Germinal center (tissue), 1 donor: ENCODE data around the gene PTAFR.
"Not testable (repeated sequence)": the region's sequence is repeated elsewhere in the genome, so short reads cannot be mapped to it uniquely, and the experiment has no call there.

Experiments
- DNase-seq: peaks from one replicate; pipeline ENCODE4 v3.0.0; 2012; ENCODE audit warnings: mixed read lengths, low spot score

Gene PTAFR

DNA sequence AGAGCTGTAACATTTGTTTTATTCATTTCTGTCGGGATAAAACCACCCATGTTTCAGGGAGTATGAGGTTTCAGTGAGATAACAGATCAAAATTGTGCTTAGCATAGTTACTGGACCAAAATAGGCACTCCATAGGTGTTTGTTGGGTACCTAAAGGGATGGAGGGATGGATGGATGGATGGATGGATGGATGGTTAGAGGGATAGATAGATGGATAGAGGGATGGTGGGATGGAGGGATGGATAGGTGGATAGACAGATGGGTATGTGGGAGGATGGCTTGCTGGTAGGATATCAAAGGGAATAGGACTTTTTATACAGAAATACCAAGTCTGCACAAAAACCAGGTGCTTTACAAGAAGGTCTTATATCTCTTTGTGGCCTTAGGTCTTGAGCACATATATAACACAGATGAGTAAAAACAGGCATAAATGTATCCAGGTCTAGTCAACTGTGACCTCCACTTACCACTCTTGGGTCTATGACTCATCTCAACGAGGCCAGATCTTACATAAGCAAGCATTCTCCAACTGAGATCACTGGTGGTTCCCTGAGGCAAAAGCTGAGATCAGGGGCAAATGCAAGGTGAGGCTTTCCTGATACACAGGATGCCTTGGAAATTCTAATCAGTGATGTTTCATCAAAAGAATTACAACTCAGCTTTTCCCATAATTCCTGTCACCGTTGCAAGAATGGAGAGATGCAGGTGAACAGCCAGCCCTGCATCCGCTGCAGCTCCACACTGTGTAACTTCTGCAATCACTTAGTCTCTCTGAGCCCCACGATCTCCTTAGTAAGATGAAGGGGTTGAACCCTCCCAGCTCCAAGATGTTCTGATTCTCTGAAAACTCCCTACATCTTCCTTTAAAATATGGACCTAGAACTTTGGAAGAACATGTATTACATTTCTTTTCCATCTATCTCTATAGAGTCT is 32.0 kb downstream of the PTAFR start:
- DNase-seq = peak; percentile 45

- DNase-seq = no peak
Measured at GRCh38 chr1:28143496-28144202, 32.8 kb downstream of the PTAFR start.

DNA sequence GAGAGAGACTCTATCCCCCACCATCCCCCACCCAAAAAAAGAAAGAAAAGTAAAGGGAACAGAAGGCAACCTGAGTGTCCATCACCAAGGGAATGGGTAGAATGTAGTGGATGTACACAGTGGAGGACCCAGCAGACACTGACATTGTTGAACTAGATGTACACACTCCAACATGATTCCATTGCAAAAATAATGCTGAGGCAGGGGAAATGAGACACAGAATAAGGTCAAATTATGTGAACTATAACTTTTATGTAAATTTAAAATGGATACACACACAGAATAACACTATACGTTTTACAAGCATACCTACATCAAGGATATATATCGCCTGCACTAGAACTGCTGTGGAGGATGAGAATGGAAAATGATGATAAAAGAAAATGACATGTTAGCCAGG is 34.8 kb downstream of the PTAFR start:
- DNase-seq = no peak

DNA sequence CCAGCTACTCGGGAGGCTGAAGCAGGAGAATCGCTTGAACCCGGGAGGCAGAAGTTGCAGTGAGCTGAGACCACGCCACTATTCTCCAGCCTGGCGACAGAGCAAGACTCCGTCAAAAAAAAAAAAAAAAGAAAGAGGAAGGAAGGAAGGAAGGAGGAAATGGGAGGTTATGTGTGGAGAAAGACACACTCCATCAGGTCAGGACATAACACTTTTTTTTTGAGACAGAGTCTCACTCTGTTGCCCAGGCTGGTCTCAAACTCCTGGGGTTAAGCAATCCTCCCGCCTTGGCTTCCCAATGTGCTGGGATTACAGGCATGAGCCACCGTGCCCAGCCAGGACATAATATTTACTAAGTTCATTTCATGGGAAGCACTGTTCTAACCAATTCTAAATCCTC is 36.6 kb downstream of the PTAFR start:
- DNase-seq = not testable (repeated sequence)

DNA sequence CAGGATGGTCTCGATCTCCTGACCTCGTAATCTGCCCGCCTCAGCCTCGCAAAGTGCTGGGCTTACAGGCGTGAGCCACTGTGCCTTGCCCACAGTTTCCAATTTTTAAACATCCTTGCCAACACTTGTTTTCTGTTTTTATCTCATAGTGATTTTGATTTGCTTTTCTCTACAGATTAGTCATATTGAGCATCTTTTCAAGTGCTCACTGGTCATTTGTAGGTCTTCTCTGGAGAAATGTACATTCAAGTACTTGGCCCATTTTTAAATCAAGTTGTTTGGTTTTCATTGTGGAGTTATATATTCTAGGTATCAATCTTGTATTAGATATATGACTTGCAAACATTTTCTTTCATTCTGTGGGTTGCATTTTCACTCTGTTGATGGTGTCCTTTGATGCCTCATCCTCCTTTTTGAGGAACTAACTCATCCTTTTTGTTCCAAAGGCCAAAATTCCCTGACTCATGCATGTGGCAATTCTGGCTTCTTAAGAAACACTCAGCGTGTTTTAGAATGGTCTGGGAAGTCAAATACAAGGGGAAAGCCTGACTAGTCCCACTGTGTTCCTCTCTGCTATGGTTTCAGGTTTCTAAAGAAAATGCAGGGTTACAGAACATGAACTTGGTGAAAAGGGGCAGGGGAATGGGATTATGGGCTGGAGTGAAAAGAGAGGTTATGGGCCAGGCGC is 37.3 kb downstream of the PTAFR start:
- no peak for DNase-seq

DNA sequence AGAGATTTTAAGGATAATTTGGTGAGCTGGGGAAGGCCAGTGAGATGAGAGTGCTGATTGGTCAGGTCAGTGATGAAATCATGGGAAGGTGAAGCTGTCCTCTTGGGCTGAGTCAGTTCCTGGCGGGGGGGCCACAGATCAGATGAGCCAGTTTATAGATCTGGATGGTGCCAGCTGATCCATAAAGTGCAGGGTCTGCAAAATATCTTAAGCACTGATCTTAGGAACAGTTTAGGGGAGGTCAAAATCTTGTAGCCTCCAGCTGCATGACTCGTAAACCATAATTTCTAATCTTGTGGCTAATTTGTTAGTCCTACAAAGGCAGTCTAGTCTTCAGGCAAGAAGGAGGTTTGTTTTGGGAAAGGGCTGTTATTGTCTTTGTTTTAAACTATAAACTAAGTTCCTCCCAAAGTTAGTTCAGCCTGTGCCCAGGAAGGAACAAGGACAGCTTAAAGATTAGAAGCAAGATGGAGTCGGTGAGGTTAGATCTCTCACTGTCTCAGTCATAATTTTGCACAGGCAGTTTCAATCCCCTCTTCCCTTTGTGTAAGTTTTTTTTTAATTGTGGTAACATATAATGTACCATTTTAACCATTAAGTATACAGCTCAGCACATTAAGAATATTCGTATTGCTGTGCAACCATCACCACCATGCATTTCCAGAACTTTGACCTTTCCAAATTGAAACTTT is 39.4 kb downstream of the PTAFR start:
- DNase-seq = no peak

DNA sequence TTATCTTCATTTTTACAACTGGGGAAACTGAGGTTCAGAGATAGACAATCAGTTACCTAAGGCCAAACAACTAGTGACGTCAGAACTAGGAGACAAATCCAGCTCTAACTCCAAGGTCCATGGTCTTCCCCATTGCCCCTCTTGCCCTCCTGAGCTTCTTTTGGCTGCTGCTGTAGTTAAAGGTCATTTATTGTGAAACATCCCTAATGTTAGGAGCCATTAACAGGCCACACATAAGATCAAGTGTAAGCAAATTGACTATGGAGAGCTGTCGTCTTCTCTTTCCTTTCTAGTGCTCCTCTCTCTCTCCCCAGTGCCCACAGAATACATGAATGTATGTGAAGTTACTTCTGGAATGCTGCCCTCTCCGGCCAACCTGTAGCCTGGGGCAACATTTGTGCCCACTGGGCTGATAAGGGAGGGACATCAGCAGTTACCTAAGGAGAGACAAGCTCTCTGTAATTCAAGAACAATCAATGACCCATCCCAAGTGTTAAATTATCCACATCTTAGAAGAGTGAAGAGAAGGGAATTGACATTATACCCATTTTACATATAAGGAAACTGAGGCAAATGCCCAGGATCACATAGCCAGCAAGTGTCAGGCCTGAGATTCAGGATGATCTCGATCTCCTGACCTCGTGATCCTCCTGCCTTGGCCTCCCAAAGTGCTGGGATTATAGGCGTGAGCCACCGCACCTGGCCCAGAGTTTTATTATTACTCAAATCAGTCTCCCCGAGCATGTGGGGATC is 40.1 kb downstream of the PTAFR start:
- no peak for DNase-seq

- DNase-seq = peak; percentile 54
Measured at GRCh38 chr1:28135371-28136168, 40.9 kb downstream of the PTAFR start.

GRCh38 chr1:28134651-28135207 is 41.8 kb downstream of the PTAFR start:
- no peak for DNase-seq

DNA sequence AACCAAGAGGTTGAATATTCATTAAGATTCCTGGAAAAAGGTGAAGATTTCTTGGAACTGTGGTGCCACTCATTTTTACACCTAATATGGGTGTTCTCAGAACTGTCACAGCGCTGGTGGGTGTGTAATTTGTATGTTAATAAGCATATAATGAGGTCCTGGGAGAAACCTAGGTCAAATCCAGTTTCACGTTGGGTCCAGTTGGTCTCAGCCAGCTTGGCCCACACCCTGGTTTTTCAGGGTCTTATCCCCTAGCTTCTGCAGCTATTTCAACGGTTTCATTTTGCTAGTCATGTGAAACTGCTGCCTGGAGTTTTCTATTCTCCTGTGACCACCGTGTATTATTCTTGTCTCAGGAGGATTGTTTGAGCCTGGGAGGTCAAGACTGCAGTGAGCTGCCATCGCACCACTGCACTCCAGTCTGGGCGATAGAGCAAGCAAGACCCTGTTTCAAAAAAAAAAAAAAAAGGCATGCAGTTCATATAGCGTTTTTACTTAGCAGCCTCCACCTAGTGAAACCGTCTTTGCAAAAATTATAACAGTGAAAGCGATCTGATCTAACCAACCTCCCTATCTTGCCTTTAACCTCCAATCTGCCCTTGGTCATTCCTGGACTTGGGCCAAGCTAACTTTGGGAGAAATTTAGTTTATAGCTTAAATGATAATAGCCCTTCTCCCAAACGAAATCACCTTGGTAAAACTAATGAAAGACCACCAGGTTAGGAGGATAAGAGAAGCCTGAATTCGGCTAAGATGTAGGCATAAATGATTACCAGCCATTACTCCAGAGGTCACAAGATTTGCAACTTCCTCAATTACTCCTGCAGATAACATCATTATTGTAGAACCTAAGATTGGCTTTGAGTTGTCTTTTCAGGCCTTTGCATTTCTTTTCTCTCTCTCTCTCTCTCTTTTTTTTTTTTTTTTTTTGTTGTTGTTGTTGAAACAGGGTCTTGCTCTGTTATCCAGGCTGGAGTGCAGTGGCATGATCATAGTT is 44.0 kb downstream of the PTAFR start:
- DNase-seq = no peak

DNA sequence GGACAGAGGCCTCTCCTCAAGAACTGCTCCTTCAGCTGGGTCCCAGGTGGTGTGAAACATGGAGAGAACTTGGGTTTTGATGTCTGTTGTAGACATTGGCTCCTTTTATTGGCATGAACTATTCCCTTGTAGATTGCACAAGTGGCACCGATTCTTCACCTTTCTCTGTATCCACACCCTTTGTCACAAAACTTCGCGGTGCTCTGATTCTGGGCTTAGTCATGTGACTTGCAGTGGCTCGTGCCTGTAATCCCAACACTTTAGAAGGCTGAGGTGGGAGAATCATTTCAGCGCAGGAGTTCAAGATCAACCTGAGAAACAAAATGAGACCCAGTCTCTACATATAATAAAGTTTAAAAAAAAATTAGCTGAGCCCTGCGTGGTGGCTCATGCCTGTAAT is 45.6 kb downstream of the PTAFR start:
- no peak for DNase-seq

GRCh38 chr1:28129150-28129549 is 47.3 kb downstream of the PTAFR start:
- no peak for DNase-seq

GRCh38 chr1:28127617-28128257 is 48.8 kb downstream of the PTAFR start:
- no peak for DNase-seq

DNA sequence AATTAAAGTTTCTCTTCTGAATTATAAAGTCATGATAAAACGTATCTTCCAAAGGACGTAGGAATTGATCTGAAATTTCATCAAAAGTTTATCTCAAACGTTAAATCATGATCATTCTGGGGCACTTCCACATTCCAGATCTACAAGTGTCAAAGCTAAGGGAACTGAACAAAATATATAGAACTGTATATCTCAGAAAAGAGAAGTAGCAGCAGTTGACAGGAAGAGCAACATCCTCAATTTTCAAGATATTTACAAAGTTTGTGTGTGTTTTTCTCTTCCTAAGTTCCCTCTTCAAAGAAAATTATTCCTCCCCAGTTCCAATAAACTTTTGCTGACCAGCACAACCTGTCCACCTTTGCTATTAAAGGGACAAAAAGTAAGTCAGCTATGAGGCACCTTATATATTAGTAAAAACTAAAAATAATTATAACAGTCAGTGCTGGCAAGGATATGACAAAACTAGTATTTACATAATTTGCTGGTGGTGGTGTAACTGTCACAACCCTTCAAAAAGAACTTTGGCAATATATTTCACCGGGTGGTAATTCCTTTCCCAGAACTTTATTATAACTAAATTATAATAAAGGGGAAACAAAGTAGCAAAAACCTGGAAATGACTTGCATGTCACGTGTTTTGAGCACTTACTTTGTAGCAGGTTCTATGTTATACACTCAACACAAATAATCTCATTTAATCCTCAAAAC is 49.6 kb downstream of the PTAFR start:
- DNase-seq = no peak

- DNase-seq = no peak
Measured at GRCh38 chr1:28126212-28126611, 50.3 kb downstream of the PTAFR start.

DNA sequence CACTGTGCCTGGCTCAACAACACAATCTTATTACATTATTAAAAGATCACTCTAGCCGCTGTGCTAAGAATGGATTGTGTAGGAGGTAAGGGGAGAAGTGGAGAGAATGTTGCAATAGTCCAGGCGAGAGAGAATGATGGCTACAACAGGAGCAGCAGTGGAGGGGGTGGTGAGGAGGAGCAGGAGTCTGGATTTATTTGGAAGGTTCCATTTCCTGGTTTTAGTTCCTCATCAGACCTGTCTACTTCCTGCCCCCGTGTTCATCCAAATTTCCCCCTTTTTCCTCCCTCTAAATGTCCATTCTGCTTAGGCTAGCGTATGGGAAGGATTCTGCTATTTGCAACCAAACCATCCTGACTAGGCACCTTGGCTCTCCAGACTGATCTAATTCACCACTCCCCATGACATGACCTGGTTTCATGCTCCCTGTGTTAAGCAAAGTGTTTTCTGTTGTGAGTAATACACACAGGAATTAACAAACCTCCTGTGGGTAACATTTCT is 53.0 kb downstream of the PTAFR start:
- DNase-seq = no peak

DNA sequence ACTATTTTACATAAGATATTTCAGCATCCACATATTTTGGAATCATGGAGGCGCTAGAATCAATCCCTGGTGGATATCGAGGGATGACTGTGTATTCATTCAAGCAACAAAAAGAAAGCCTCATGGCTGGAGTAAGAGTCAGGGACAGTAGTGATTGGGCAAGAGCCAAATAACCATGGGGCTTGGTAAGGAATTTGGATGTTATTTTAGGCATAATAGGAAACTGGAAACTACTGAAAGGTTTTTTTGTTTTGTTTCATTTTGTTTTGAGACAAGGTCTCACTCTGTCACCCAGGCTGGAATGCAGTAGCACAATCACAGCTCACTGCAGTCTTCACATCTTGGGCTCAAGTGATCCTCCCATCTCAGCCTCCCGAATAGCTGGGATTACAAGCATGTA is 54.3 kb downstream of the PTAFR start:
- DNase-seq = no peak

- DNase-seq = no peak
Measured at GRCh38 chr1:28119556-28119955, 56.9 kb downstream of the PTAFR start.
